Vagina (tissue), 2 donors: ENCODE results near the gene GSTA4. TPM values are rescaled to one million over a fixed set of nuclear protein-coding genes. Genes with fewer than 3 reads are reported as not detected.

Experiments used
- DNase-seq, 2 donors: peaks; one replicate each; pipeline ENCODE4 v3.0.0-alpha.2; 2017; ENCODE audit errors: extremely low spot score in 2 of 2
- H3K27ac ChIP-seq: fragments of 200-600 bp; sonication (generic); one replicate; pipeline ENCODE4 v1.5.1; 2019
- H3K27me3 ChIP-seq: fragments of 200-600 bp; sonication (generic); one replicate; pipeline ENCODE4 v1.5.1; 2019
- H3K36me3 ChIP-seq, 2 donors: fragments of 200-600 bp; sonication (generic); one replicate each; pipeline ENCODE4 v1.5.1; 2017 to 2019
- H3K4me1 ChIP-seq: fragments of 200-600 bp; sonication (generic); one replicate; pipeline ENCODE4 v1.5.1; 2019
- H3K4me3 ChIP-seq, 2 donors: fragments of 200-600 bp; sonication (generic); 1 replicate in 1 of 2; 2 replicates in 1 of 2; pipeline ENCODE4 v1.5.1; 2016 to 2019
- H3K9me3 ChIP-seq: fragments of 200-600 bp; sonication (generic); one replicate; pipeline ENCODE4 v1.5.1; 2019
- CTCF ChIP-seq, 3 experiments: fragments of 450-650 bp in 2 of 3; fragments of 200-600 bp in 1 of 3; sonication (generic) in 1 of 3; IDR thresholded peaks; one replicate each; pipeline ENCODE4 v1.5.1; 2017 to 2019; ENCODE audit warnings: antibody characterized with exemption in 3 of 3, mild to moderate bottlenecking in 2 of 3, moderate library complexity in 2 of 3
- POLR2A ChIP-seq, 2 donors: fragments of 450-650 bp; IDR thresholded peaks; one replicate each; pipeline ENCODE4 v1.6.1; 2017; ENCODE audit warnings: antibody characterized with exemption in 2 of 2, mild to moderate bottlenecking in 2 of 2, moderate library complexity in 2 of 2
- POLR2AphosphoS5 ChIP-seq, 2 donors: sonication (generic); formaldehyde crosslinking; IDR thresholded peaks; one replicate each; pipeline ENCODE4 v1.9.0; 2017; ENCODE audit warnings: antibody characterized with exemption in 2 of 2, mild to moderate bottlenecking in 2 of 2, low read depth in 1 of 2; ENCODE audit not compliant: insufficient read depth in 1 of 2
- intact Hi-C: fragments of 100-400 bp; cut with DNase I; formaldehyde crosslinking; loops from one replicate; pipeline ENCODE4 v1.15.1; 2023
- total RNA-seq: library from RNA; depleted of rRNA; stranded (reverse); fragments of >200 nt; gene quantifications from one replicate; pipeline ENCODE4 v1.2.3, GENCODE V29; 2016

Gene GSTA4
- total RNA-seq, 1 donor from 2014 or later: 57.7 TPM

GRCh38 chr6:53042112-53042511 is 47.0 kb upstream of the GSTA4 start:
- Histone ChIP-seq H3K36me3 (peaks cover 0 to 38% of the 10 kb centered on the region in 2 donors), H3K9me3 (no peaks in the 10 kb centered on the region), H3K27me3 (no peaks in the 10 kb centered on the region), H3K27ac (no peak overlapping the region), H3K4me3 (no peak overlapping the region), H3K4me1 (peaks cover 9% of the 10 kb centered on the region)
- DNase-seq: no peak
- no peak for TF ChIP-seq POLR2A (IDR thresholded peaks at IDR 0.05)
- TF ChIP-seq POLR2AphosphoS5 (IDR thresholded peaks at IDR 0.05; ENCODE audit: insufficient read depth in 1 of 2, low read depth in 1 of 2): no peak
- TF ChIP-seq CTCF (IDR thresholded peaks at IDR 0.05): no peak
- intact Hi-C loops: no loop called here

- Histone ChIP-seq H3K4me3 (no peak overlapping the region), H3K27ac (no peak overlapping the region), H3K9me3 (no peaks in the 10 kb centered on the region), H3K27me3 (no peaks in the 10 kb centered on the region), H3K36me3 (peaks cover 0 to 39% of the 10 kb centered on the region in 2 donors), H3K4me1 (peaks cover 9% of the 10 kb centered on the region)
- intact Hi-C loops: no loop called here
- TF ChIP-seq POLR2A (IDR thresholded peaks at IDR 0.05): no peak
- no peak for DNase-seq
These were observed 46.3 kb upstream of the GSTA4 start for GRCh38 chr6:53041356-53041755.

- Histone ChIP-seq H3K27ac (no peak overlapping the region), H3K36me3 (peaks cover 0 to 39% of the 10 kb centered on the region in 2 donors), H3K4me1 (peaks cover 20% of the 10 kb centered on the region), H3K4me3 (no peak overlapping the region), H3K9me3 (no peaks in the 10 kb centered on the region), H3K27me3 (no peaks in the 10 kb centered on the region)
- DNase-seq: no peak
- TF ChIP-seq POLR2A (IDR thresholded peaks at IDR 0.05): no peak
- TF ChIP-seq CTCF (IDR thresholded peaks at IDR 0.05): no peak
- no peak for TF ChIP-seq POLR2AphosphoS5 (IDR thresholded peaks at IDR 0.05; ENCODE audit: insufficient read depth in 1 of 2, low read depth in 1 of 2)
- intact Hi-C loops: no loop called here
These were observed 43.5 kb upstream of the GSTA4 start for GRCh38 chr6:53038596-53038995.

- Histone ChIP-seq H3K27me3 (no peaks in the 10 kb centered on the region), H3K9me3 (no peaks in the 10 kb centered on the region), H3K4me3 (no peak overlapping the region), H3K27ac (no peak overlapping the region), H3K4me1 (peaks cover 22% of the 10 kb centered on the region), H3K36me3 (peaks cover 0 to 39% of the 10 kb centered on the region in 2 donors)
- intact Hi-C loops: no loop called here
- DNase-seq: no peak
- TF ChIP-seq CTCF (IDR thresholded peaks at IDR 0.05) (no peak), POLR2AphosphoS5 (IDR thresholded peaks at IDR 0.05; ENCODE audit: insufficient read depth in 1 of 2, low read depth in 1 of 2) (no peak), POLR2A (IDR thresholded peaks at IDR 0.05) (no peak)
These were observed 43.1 kb upstream of the GSTA4 start for GRCh38 chr6:53038141-53038540.

GRCh38 chr6:53035549-53036213 is 40.6 kb upstream of the GSTA4 start:
- Histone ChIP-seq H3K9me3 (no peaks in the 10 kb centered on the region), H3K4me1 (peaks cover 21% of the 10 kb centered on the region), H3K27ac (no peak overlapping the region), H3K36me3 (peaks cover 0 to 45% of the 10 kb centered on the region in 2 donors), H3K4me3 (no peak overlapping the region), H3K27me3 (no peaks in the 10 kb centered on the region)
- intact Hi-C loops: no loop called here
- no peak for DNase-seq
- TF ChIP-seq CTCF (IDR thresholded peaks at IDR 0.05) (no peak), POLR2AphosphoS5 (IDR thresholded peaks at IDR 0.05; ENCODE audit: insufficient read depth in 1 of 2, low read depth in 1 of 2) (no peak), POLR2A (IDR thresholded peaks at IDR 0.05) (no peak)
